GM18868 (cell line): Measurements from ENCODE around the gene FAM204A.

ENCODE experiments used
- ATAC-seq: cut with Tn5 transposase; IDR thresholded peaks from one replicate; pipeline ENCODE4 v1.9.1; 2021; ENCODE audit warnings: mild to moderate bottlenecking, moderate library complexity; ENCODE audit not compliant: unreplicated experiment

FAM204A gene

GRCh38 chr10:118286051-118286838 is 55.9 kb downstream of the FAM204A start:
- ATAC-seq, result no peak

- ATAC-seq, result no peak
These were observed 59.5 kb downstream of the FAM204A start for GRCh38 chr10:118282670-118283069.

GRCh38 chr10:118278649-118279048 is 63.5 kb downstream of the FAM204A start:
- no peak for ATAC-seq

- no peak for ATAC-seq
These were observed 64.3 kb downstream of the FAM204A start for GRCh38 chr10:118277871-118278270.

- ATAC-seq, result no peak
These were observed 65.4 kb downstream of the FAM204A start for GRCh38 chr10:118276727-118277126.

GRCh38 chr10:118276204-118276603 is 65.9 kb downstream of the FAM204A start:
- no peak for ATAC-seq

- no peak for ATAC-seq
These were observed 68.5 kb downstream of the FAM204A start for GRCh38 chr10:118273662-118274061.

GRCh38 chr10:118272767-118273166 is 69.4 kb downstream of the FAM204A start:
- no peak for ATAC-seq

GRCh38 chr10:118272149-118272721 is 69.9 kb downstream of the FAM204A start:
- no peak for ATAC-seq

GRCh38 chr10:118271671-118272070 is 70.5 kb downstream of the FAM204A start:
- ATAC-seq, result no peak

- ATAC-seq, result no peak
These were observed 75.9 kb downstream of the FAM204A start for GRCh38 chr10:118266098-118266748.

- ATAC-seq, result no peak
These were observed 77.2 kb downstream of the FAM204A start for GRCh38 chr10:118264838-118265470.

GRCh38 chr10:118264252-118264651 is 77.9 kb downstream of the FAM204A start:
- ATAC-seq, result no peak

- no peak for ATAC-seq
These were observed 79.6 kb downstream of the FAM204A start for GRCh38 chr10:118262538-118262937.

- no peak for ATAC-seq
These were observed 82.7 kb downstream of the FAM204A start for GRCh38 chr10:118259288-118259906.

GRCh38 chr10:118258285-118258684 is 83.8 kb downstream of the FAM204A start:
- no peak for ATAC-seq

GRCh38 chr10:118256825-118257570 is 85.1 kb downstream of the FAM204A start:
- ATAC-seq, result no peak

- no peak for ATAC-seq
These were observed 85.9 kb downstream of the FAM204A start for GRCh38 chr10:118256209-118256608.

- ATAC-seq, result no peak
These were observed 86.8 kb downstream of the FAM204A start for GRCh38 chr10:118255355-118255754.

GRCh38 chr10:118254654-118255053 is 87.5 kb downstream of the FAM204A start:
- no peak for ATAC-seq
